T-helper 1 cell treated with Interleukin-12 subunit alpha and Interleukin-12 subunit beta and Interleukin-4 antibody, amounts not matched to agents 30 μg/mL and 1 μg/mL, for 36 hours (primary cell): ENCODE data around the gene BCL11A.

Experiments
- H3K27ac Mint-ChIP-seq: one replicate; pipeline ENCODE4 v1.8.0; 2021; ENCODE audit warnings: mild to moderate bottlenecking, mixed read lengths
- H3K27me3 Mint-ChIP-seq: one replicate; pipeline ENCODE4 v1.8.0; 2021; ENCODE audit warnings: low read depth, mixed read lengths
- H3K36me3 Mint-ChIP-seq: one replicate; pipeline ENCODE4 v1.8.0; 2021; ENCODE audit warnings: low read depth, mixed read lengths
- H3K4me1 Mint-ChIP-seq: one replicate; pipeline ENCODE4 v1.8.0; 2021; ENCODE audit warnings: low read depth, mixed read lengths
- H3K4me3 Mint-ChIP-seq: one replicate; pipeline ENCODE4 v1.8.0; 2021; ENCODE audit warnings: mild to moderate bottlenecking, moderate library complexity, mixed read lengths
- H3K9me3 Mint-ChIP-seq: one replicate; pipeline ENCODE4 v1.8.0; 2021; ENCODE audit warnings: mixed read lengths

Gene BCL11A

GRCh38 chr2:60570251-60570650 lies 16.8 kb upstream of the BCL11A start:
- Mint-ChIP-seq H3K4me1 (peaks cover 2% of the 10 kb centered on the region), H3K36me3 (no peaks in the 10 kb centered on the region), H3K4me3 (peak overlapping the region; percentile 21), H3K27me3 (peaks cover 39% of the 10 kb centered on the region), H3K9me3 (no peaks in the 10 kb centered on the region), H3K27ac (no peak overlapping the region)

- H3K9me3 Mint-ChIP-seq, result no peaks in the 10 kb centered on the region
- no peaks in the 10 kb centered on the region for H3K36me3 Mint-ChIP-seq
- peaks cover 43% of the 10 kb centered on the region for H3K27me3 Mint-ChIP-seq
- H3K27ac Mint-ChIP-seq, result no peak overlapping the region
- peak overlapping the region; percentile 21 for H3K4me3 Mint-ChIP-seq
- peaks cover 2% of the 10 kb centered on the region for H3K4me1 Mint-ChIP-seq
Observed at GRCh38 chr2:60569680-60570111, 16.2 kb upstream of the BCL11A start.

GRCh38 chr2:60567919-60568768 lies 14.7 kb upstream of the BCL11A start:
- Mint-ChIP-seq H3K4me3 (no peak overlapping the region), H3K27me3 (peaks cover 40% of the 10 kb centered on the region), H3K4me1 (peaks cover 2% of the 10 kb centered on the region), H3K27ac (no peak overlapping the region), H3K9me3 (no peaks in the 10 kb centered on the region), H3K36me3 (no peaks in the 10 kb centered on the region)

- Mint-ChIP-seq H3K27ac (no peak overlapping the region), H3K4me1 (peaks cover 2% of the 10 kb centered on the region), H3K4me3 (no peak overlapping the region), H3K36me3 (no peaks in the 10 kb centered on the region), H3K9me3 (no peaks in the 10 kb centered on the region), H3K27me3 (peaks cover 44% of the 10 kb centered on the region)
Observed at GRCh38 chr2:60567096-60567495, 13.6 kb upstream of the BCL11A start.

GRCh38 chr2:60565472-60565871 lies 12.0 kb upstream of the BCL11A start:
- no peaks in the 10 kb centered on the region for H3K9me3 Mint-ChIP-seq
- peaks cover 59% of the 10 kb centered on the region for H3K27me3 Mint-ChIP-seq
- H3K27ac Mint-ChIP-seq, result no peak overlapping the region
- no peak overlapping the region for H3K4me3 Mint-ChIP-seq
- peaks cover 2% of the 10 kb centered on the region for H3K4me1 Mint-ChIP-seq
- no peaks in the 10 kb centered on the region for H3K36me3 Mint-ChIP-seq

- Mint-ChIP-seq H3K27me3 (peaks cover 84% of the 10 kb centered on the region), H3K4me3 (no peak overlapping the region), H3K36me3 (no peaks in the 10 kb centered on the region)
Observed at GRCh38 chr2:60560734-60561644, 7.5 kb upstream of the BCL11A start.

GRCh38 chr2:60559880-60560279 lies 6.4 kb upstream of the BCL11A start:
- Mint-ChIP-seq H3K9me3 (no peaks in the 10 kb centered on the region), H3K36me3 (no peaks in the 10 kb centered on the region), H3K27ac (no peak overlapping the region), H3K27me3 (peaks cover 87% of the 10 kb centered on the region), H3K4me1 (peaks cover 11% of the 10 kb centered on the region), H3K4me3 (no peak overlapping the region)

More at GRCh38 chr2:60560734-60561644, 7.5 kb upstream of the BCL11A start:
- Mint-ChIP-seq H3K9me3 (no peaks in the 10 kb centered on the region), H3K27ac (no peak overlapping the region), H3K4me1 (peaks cover 3% of the 10 kb centered on the region)

GRCh38 chr2:60558536-60558935 lies 5.1 kb upstream of the BCL11A start:
- Mint-ChIP-seq H3K9me3 (no peaks in the 10 kb centered on the region), H3K4me3 (no peak overlapping the region), H3K27me3 (peaks cover 86% of the 10 kb centered on the region), H3K4me1 (peaks cover 11% of the 10 kb centered on the region), H3K36me3 (no peaks in the 10 kb centered on the region), H3K27ac (no peak overlapping the region)

- Mint-ChIP-seq H3K4me3 (no peak overlapping the region), H3K4me1 (peaks cover 12% of the 10 kb centered on the region), H3K36me3 (no peaks in the 10 kb centered on the region), H3K9me3 (no peaks in the 10 kb centered on the region), H3K27ac (peak overlapping the region; percentile 56), H3K27me3 (peaks cover 90% of the 10 kb centered on the region)
Observed at GRCh38 chr2:60557486-60557864, 4.0 kb upstream of the BCL11A start.

- H3K4me3 Mint-ChIP-seq, result no peak overlapping the region
- H3K4me1 Mint-ChIP-seq, result peaks cover 15% of the 10 kb centered on the region
- H3K27ac Mint-ChIP-seq, result peak overlapping the region; percentile 56
- peaks cover 90% of the 10 kb centered on the region for H3K27me3 Mint-ChIP-seq
- H3K9me3 Mint-ChIP-seq, result no peaks in the 10 kb centered on the region
- H3K36me3 Mint-ChIP-seq, result no peaks in the 10 kb centered on the region
Observed at GRCh38 chr2:60556576-60557485, 3.4 kb upstream of the BCL11A start.

- H3K4me1 Mint-ChIP-seq, result peaks cover 15% of the 10 kb centered on the region
- no peak overlapping the region for H3K27ac Mint-ChIP-seq
- peaks cover 90% of the 10 kb centered on the region for H3K27me3 Mint-ChIP-seq
- no peaks in the 10 kb centered on the region for H3K36me3 Mint-ChIP-seq
- H3K9me3 Mint-ChIP-seq, result no peaks in the 10 kb centered on the region
- no peak overlapping the region for H3K4me3 Mint-ChIP-seq
Observed at GRCh38 chr2:60556175-60556574, 2.7 kb upstream of the BCL11A start.

GRCh38 chr2:60555783-60556139 lies 2.3 kb upstream of the BCL11A start:
- peak overlapping the region; percentile 34 for H3K27ac Mint-ChIP-seq
- H3K4me1 Mint-ChIP-seq, result peaks cover 15% of the 10 kb centered on the region
- no peaks in the 10 kb centered on the region for H3K36me3 Mint-ChIP-seq
- H3K9me3 Mint-ChIP-seq, result no peaks in the 10 kb centered on the region
- peak overlapping the region; percentile 72 for H3K4me3 Mint-ChIP-seq
- H3K27me3 Mint-ChIP-seq, result peaks cover 90% of the 10 kb centered on the region

- H3K9me3 Mint-ChIP-seq, result no peaks in the 10 kb centered on the region
- peak overlapping the region; percentile 34 for H3K27ac Mint-ChIP-seq
- H3K27me3 Mint-ChIP-seq, result peaks cover 91% of the 10 kb centered on the region
- H3K36me3 Mint-ChIP-seq, result no peaks in the 10 kb centered on the region
- H3K4me3 Mint-ChIP-seq, result peak overlapping the region; percentile 72
- H3K4me1 Mint-ChIP-seq, result peaks cover 17% of the 10 kb centered on the region
Observed at GRCh38 chr2:60555066-60555782, 1.8 kb upstream of the BCL11A start.
